VCaP (cell line): ENCODE measurements around the gene AHCYL2.

ENCODE experiments used
- H3K27ac ChIP-seq: fragments of 450-650 bp; 2 replicates; pipeline ENCODE4 v1.5.1; 2017
- CTCF ChIP-seq: fragments of 450-650 bp; conservative IDR thresholded peaks from 2 replicates; pipeline ENCODE4 v1.5.1; 2017; ENCODE audit warnings: mild to moderate bottlenecking, moderate library complexity

AHCYL2 gene

GRCh38 chr7:129203050-129203741 is 21.6 kb upstream of the AHCYL2 start:
- no peak for TF ChIP-seq CTCF
- H3K27ac ChIP-seq, result no peak overlapping the region

DNA sequence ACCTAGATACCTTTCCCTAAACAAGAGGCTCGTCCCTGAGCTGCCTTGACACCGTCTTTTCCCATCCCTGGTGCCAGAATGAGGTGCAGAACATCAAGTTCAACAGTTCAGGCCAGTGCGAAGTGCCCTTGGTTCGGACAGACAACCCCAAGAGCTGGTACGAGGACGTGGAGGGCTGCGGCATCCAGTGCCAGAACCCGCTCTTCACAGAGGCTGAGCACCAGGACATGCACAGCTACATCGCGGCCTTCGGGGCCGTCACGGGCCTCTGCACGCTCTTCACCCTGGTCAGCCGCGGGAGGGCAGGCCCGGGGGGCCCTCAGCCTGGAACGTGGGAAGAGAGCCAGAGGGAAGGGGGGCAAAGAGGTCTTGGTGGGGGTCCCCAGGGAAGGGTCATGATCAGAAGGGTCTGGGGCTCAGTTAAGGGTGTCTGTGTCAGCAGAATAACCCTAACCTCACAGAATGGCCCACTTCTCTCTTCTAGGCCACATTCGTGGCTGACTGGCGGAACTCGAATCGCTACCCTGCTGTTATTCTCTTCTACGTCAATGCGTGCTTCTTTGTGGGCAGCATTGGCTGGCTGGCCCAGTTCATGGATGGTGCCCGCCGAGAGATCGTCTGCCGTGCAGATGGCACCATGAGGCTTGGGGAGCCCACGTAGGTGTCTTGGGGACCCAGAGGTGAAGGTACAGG is 19.6 kb upstream of the AHCYL2 start:
- TF ChIP-seq CTCF, result no peak

DNA sequence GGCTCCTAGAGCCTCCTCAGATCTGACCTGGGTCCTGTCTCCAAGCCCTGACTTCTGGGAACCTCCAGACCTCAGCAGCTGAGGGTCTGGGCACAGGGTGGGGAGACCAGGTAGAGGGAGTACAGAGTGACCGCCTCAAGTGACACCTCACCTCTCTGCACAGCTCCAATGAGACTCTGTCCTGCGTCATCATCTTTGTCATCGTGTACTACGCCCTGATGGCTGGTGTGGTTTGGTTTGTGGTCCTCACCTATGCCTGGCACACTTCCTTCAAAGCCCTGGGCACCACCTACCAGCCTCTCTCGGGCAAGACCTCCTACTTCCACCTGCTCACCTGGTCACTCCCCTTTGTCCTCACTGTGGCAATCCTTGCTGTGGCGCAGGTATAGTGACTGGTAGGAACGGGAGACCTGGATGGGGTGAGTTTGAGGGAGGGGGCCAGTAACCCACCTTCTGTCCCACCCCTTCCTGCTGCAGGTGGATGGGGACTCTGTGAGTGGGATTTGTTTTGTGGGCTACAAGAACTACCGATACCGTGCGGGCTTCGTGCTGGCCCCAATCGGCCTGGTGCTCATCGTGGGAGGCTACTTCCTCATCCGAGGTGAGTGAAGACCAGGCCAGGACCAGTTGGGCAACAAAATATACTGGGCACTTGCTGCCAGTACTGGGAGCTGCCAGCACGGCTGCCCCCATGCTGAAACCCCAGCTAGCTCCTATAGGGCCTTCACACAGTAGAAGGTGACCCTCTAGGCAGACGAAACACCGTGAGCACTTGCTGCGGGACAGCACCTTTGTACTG is 18.6 kb upstream of the AHCYL2 start:
- H3K27ac ChIP-seq, result no peak overlapping the region
- TF ChIP-seq CTCF, result no peak

More for the DNA sequence above, 19.6 kb upstream of the AHCYL2 start:
- H3K27ac ChIP-seq, result no peak overlapping the region

DNA sequence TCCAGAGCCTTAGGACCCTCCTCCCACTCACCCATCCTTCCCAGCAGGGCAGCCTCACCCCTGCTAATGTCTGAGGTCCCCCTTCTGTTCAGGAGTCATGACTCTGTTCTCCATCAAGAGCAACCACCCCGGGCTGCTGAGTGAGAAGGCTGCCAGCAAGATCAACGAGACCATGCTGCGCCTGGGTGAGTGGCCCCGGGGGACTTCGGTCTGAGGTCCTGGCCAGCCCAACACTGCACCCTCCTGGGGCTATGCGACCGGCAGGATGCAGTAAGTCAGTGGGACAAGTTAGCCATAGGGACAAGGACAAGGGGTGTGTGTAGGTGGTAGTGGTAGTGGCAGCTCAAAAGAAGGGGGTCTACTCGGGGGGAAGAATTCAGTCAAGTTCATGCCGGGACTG is 16.2 kb upstream of the AHCYL2 start:
- no peak for TF ChIP-seq CTCF
- H3K27ac ChIP-seq, result no peak overlapping the region

- no peak overlapping the region for H3K27ac ChIP-seq
- no peak for TF ChIP-seq CTCF
Measured at GRCh38 chr7:129209067-129209926, 15.5 kb upstream of the AHCYL2 start.

DNA sequence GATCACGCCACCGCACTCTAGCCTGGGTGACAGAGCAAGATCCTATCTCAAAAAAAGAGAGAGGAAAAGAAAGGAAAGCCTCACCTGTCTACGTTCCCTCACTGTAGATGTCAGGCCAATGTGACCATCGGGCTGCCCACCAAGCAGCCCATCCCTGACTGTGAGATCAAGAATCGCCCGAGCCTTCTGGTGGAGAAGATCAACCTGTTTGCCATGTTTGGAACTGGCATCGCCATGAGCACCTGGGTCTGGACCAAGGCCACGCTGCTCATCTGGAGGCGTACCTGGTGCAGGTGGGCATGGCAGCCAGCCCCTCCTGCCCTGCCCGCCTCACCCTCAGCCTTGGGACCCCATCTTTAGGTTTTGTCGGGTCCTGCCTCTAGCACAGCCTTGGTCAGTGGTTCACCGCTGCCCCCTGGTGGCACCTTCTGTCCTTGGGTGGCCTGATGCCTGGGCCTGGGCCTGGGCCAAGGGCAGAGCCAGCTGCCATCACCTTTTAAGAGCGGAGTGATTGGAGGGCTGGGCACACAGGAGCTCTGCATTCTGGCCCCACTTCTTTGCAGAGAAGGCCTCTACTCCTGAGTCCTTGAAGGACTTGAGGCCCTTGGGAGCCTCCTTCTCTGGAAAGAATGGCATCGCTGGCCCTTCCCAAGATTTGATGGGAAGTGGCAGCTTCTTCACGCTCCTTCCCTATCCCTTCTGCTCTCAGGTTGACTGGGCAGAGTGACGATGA is 14.4 kb upstream of the AHCYL2 start:
- H3K27ac ChIP-seq, result no peak overlapping the region
- TF ChIP-seq CTCF, result peak; percentile 91
